ENCODE data around the gene ORC3. TPM values are rescaled to one million over a fixed set of nuclear protein-coding genes. Genes with fewer than 3 reads are reported as not detected.
A peak's percentile ranks its signal among the peaks of the same experiment; 100 is the strongest.

The ORC3 gene
- total and polyA plus RNA-seq, 2 of the 4 experiments (the other 2 are of a cell fraction), result 22.3 to 30.6 TPM

GRCh38 chr6:87663434-87663833 is 73.5 kb downstream of the ORC3 start:
- no peak overlapping the region for H2AFZ ChIP-seq (replicated peaks; ENCODE audit: low read length, poor library complexity)
- H2BK15ac ChIP-seq (ENCODE audit: low read depth, low read length), result no peak overlapping the region
- no peaks in the 10 kb centered on the region for H3K27me3 ChIP-seq (ENCODE audit: control insufficient read depth, insufficient read depth, low read length)
- peak overlapping the region; percentile 35; the same call in 1 of the 2 replicates for H3K27ac ChIP-seq (ENCODE audit: insufficient read depth, low read length)
- H3K36me3 ChIP-seq (ENCODE audit: control insufficient read depth, insufficient read depth, low read length), result peaks cover 4% of the 10 kb centered on the region
- peaks cover 2 to 26% of the 10 kb centered on the region in 2 experiments; a peak in 3 of 4 replicates for H3K79me1 ChIP-seq (ENCODE audit: low read depth in 1 of 2, low read length in 2 of 2)
- POLR2A ChIA-PET (ENCODE audit: unreplicated experiment), result interaction anchor here (0.6 kb wide), 1 partner anchor 20 kb away, joined by 3 read pairs; no protein-coding TSS in a partner anchor
- H3K4me1 ChIP-seq (ENCODE audit: control insufficient read depth, insufficient read depth, low read length), result peaks cover 20% of the 10 kb centered on the region
- no peak overlapping the region for H2BK5ac ChIP-seq (ENCODE audit: low read depth, low read length, poor library complexity, severe bottlenecking)
- H2AK5ac ChIP-seq (ENCODE audit: low read depth, low read length), result no peak overlapping the region
- no peak overlapping the region for H3K9ac ChIP-seq (ENCODE audit: low read depth, low read length)
- H3K9me3 ChIP-seq (ENCODE audit: control insufficient read depth, insufficient read depth, low read length), result no peaks in the 10 kb centered on the region
- peak overlapping the region; percentile 14; the same call in 1 of the 2 replicates for H3K4me2 ChIP-seq (ENCODE audit: low read depth, low read length)
- in situ Hi-C loops (cut with MboI; ENCODE audit: low sequenced_read_pairs) (no loop called here), dilution Hi-C loops (cut with HindIII; ENCODE audit: low sequenced_read_pairs, unreplicated experiment) (no loop called here), intact Hi-C loops (cut with micrococcal nuclease) (no loop called here)
- peak; percentile 12 for ATAC-seq (ENCODE audit: low read depth)
- no peak overlapping the region for H2BK20ac ChIP-seq (ENCODE audit: low read depth, low read length)
- H4K91ac ChIP-seq (ENCODE audit: insufficient read depth, low read depth, low read length), result no peak overlapping the region
- H3K23ac ChIP-seq (ENCODE audit: low read depth, low read length), result no peak overlapping the region; the same call in 1 of the 2 replicates
- WGBS, 2 experiments (ENCODE audit: extremely low coverage in 2 of 2, insufficient read length in 1 of 2), result no CpG with 5 or more reads among the region's 2 CpGs
- no peaks in the 10 kb centered on the region for H4K20me1 ChIP-seq (ENCODE audit: insufficient read depth, low read length)
- no peak overlapping the region for H3K4me3 ChIP-seq (ENCODE audit: insufficient read depth, low read depth, low read length)
- H4K5ac ChIP-seq (ENCODE audit: low read depth, low read length), result no peak overlapping the region; the same call in 1 of the 2 replicates
- H2BK120ac ChIP-seq (ENCODE audit: low read depth, low read length), result 0 out of 2 replicates have a peak overlapping the region, but pooled peaks have one; percentile 3
- peak overlapping the region; percentile 5; the same call in 1 of the 2 replicates for H3K4ac ChIP-seq (ENCODE audit: low read depth, low read length)
- BruUV-seq (replicated peaks), result no TSS peak
- no peak for DNase-seq
- no peak overlapping the region for H4K8ac ChIP-seq (ENCODE audit: low read depth in 2 of 2, low read length in 2 of 2)
- CTCF ChIA-PET, result no interaction called here
- no peak overlapping the region for H3K14ac ChIP-seq (replicated peaks; ENCODE audit: low read depth, low read length)
- H3K18ac ChIP-seq (ENCODE audit: low read depth, low read length), result peak overlapping the region; percentile 21; the same call in 1 of the 2 replicates
- no peak overlapping the region for H2AK9ac ChIP-seq (replicated peaks; ENCODE audit: low read depth, low read length, poor library complexity)
- TF ChIP-seq MAFK (IDR thresholded peaks at IDR 0.05; ENCODE audit: low read depth, low read length), result no peak
- no peak for TF ChIP-seq SMC3 (IDR thresholded peaks at IDR 0.05; ENCODE audit: low read depth, low read length)
- TF ChIP-seq, protein P1, sequence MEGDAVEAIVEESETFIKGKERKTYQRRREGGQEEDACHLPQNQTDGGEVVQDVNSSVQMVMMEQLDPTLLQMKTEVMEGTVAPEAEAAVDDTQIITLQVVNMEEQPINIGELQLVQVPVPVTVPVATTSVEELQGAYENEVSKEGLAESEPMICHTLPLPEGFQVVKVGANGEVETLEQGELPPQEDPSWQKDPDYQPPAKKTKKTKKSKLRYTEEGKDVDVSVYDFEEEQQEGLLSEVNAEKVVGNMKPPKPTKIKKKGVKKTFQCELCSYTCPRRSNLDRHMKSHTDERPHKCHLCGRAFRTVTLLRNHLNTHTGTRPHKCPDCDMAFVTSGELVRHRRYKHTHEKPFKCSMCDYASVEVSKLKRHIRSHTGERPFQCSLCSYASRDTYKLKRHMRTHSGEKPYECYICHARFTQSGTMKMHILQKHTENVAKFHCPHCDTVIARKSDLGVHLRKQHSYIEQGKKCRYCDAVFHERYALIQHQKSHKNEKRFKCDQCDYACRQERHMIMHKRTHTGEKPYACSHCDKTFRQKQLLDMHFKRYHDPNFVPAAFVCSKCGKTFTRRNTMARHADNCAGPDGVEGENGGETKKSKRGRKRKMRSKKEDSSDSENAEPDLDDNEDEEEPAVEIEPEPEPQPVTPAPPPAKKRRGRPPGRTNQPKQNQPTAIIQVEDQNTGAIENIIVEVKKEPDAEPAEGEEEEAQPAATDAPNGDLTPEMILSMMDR (conservative IDR thresholded peaks at IDR 0.05; ENCODE audit: low read depth, low read length), result no peak
- TF ChIP-seq CHD1 (IDR thresholded peaks at IDR 0.05; ENCODE audit: low read depth, low read length), result no peak
- TF ChIP-seq RFX5 (IDR thresholded peaks at IDR 0.05; ENCODE audit: low read depth, low read length), result no peak
- TF ChIP-seq RAD21 (IDR thresholded peaks at IDR 0.05; ENCODE audit: low read length), result no peak
- no peak for TF ChIP-seq BHLHE40 (IDR thresholded peaks at IDR 0.05; ENCODE audit: low read depth, low read length)
- TF ChIP-seq, protein P2, sequence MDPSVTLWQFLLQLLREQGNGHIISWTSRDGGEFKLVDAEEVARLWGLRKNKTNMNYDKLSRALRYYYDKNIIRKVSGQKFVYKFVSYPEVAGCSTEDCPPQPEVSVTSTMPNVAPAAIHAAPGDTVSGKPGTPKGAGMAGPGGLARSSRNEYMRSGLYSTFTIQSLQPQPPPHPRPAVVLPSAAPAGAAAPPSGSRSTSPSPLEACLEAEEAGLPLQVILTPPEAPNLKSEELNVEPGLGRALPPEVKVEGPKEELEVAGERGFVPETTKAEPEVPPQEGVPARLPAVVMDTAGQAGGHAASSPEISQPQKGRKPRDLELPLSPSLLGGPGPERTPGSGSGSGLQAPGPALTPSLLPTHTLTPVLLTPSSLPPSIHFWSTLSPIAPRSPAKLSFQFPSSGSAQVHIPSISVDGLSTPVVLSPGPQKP (IDR thresholded peaks at IDR 0.05; ENCODE audit: borderline replicate concordance, low read depth, low read length), result no peak
- no peak for TF ChIP-seq POLR2A (IDR thresholded peaks at IDR 0.05; ENCODE audit: low read depth, low read length)
- no peak for TF ChIP-seq NFE2L2 (IDR thresholded peaks at IDR 0.05; ENCODE audit: low read depth, low read length)
- no peak for TF ChIP-seq CEBPB (IDR thresholded peaks at IDR 0.05; ENCODE audit: low read depth, low read length)
- no peak for TF ChIP-seq RCOR1 (IDR thresholded peaks at IDR 0.05; ENCODE audit: insufficient replicate concordance, low read length)
- TF ChIP-seq, protein P3, sequence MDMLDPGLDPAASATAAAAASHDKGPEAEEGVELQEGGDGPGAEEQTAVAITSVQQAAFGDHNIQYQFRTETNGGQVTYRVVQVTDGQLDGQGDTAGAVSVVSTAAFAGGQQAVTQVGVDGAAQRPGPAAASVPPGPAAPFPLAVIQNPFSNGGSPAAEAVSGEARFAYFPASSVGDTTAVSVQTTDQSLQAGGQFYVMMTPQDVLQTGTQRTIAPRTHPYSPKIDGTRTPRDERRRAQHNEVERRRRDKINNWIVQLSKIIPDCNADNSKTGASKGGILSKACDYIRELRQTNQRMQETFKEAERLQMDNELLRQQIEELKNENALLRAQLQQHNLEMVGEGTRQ (IDR thresholded peaks at IDR 0.05; ENCODE audit: low read depth, low read length), result no peak
- TF ChIP-seq FOS (IDR thresholded peaks at IDR 0.05; ENCODE audit: low read depth, low read length), result no peak
- no peak for TF ChIP-seq MAZ (IDR thresholded peaks at IDR 0.05; ENCODE audit: borderline replicate concordance, low read depth, low read length)
- TF ChIP-seq MXI1 (IDR thresholded peaks at IDR 0.05; ENCODE audit: borderline replicate concordance, low read depth, low read length), result no peak
- peaks cover 10% of the 10 kb centered on the region; the same call in 1 of the 2 replicates for H3K9me1 ChIP-seq (ENCODE audit: insufficient read depth, low read length)
- H3K56ac ChIP-seq (ENCODE audit: extremely low read depth, insufficient read depth, low read length), result no peak overlapping the region

Measured in IMR-90 (cell line).